Thoracic aorta (tissue), 2 donors: ENCODE results near the gene MAOA. TPM values are rescaled to one million over a fixed set of nuclear protein-coding genes. Genes with fewer than 3 reads are reported as not detected.

Experiments
- ATAC-seq: fragments of 150-250 bp; one replicate; pipeline ENCODE4 v1.8.0; 2017; ENCODE audit warnings: low read depth; ENCODE audit not compliant: insufficient number of reproducible peaks, low FRiP score
- DNase-seq: peaks from one replicate; pipeline ENCODE4 v3.0.0-alpha.2; 2020; ENCODE audit warnings: low spot score
- H3K27ac ChIP-seq, 2 donors: fragments of 200-600 bp; sonication (generic); 1 replicate in 1 of 2; 2 replicates in 1 of 2; pipeline ENCODE4 v1.5.1; 2016; ENCODE audit warnings: mild to moderate bottlenecking in 2 of 2, moderate library complexity in 2 of 2
- H3K27me3 ChIP-seq: fragments of 200-600 bp; sonication (generic); replicated peaks from 2 replicates; pipeline ENCODE4 v1.6.0; 2016; ENCODE audit warnings: mild to moderate bottlenecking; ENCODE audit not compliant: insufficient read depth
- H3K36me3 ChIP-seq: fragments of 200-600 bp; sonication (generic); one replicate; pipeline ENCODE4 v1.5.1; 2016
- H3K4me1 ChIP-seq, 2 donors: fragments of 200-600 bp; sonication (generic); 1 replicate in 1 of 2; 2 replicates in 1 of 2; pipeline versions ENCODE4 v1.5.1 to v1.6.0; 2016; ENCODE audit warnings: low read depth in 2 of 2, mild to moderate bottlenecking in 1 of 2; ENCODE audit not compliant: control insufficient read depth in 1 of 2
- H3K4me3 ChIP-seq: fragments of 200-600 bp; sonication (generic); 2 replicates; pipeline ENCODE4 v1.5.1; 2016; ENCODE audit warnings: mild to moderate bottlenecking
- H3K9me3 ChIP-seq: fragments of 200-600 bp; sonication (generic); 2 replicates; pipeline ENCODE4 v1.5.1; 2016
- total RNA-seq, 2 donors: library from RNA; depleted of rRNA; stranded (reverse); fragments of >200 nt; gene quantifications; one replicate each; pipeline versions ENCODE4 v1.1.0 to v1.2.3, GENCODE V29; 2016
- TF ChIP-seq, protein P1 (sequence below): fragments of 200-600 bp; sonication (generic); IDR thresholded peaks from one replicate; pipeline ENCODE4 v1.5.1; 2019; ENCODE audit warnings: antibody characterized with exemption

MAOA gene
- total RNA-seq, 2 donors from 2014 or later, result 85.1 to 98.2 TPM

DNA sequence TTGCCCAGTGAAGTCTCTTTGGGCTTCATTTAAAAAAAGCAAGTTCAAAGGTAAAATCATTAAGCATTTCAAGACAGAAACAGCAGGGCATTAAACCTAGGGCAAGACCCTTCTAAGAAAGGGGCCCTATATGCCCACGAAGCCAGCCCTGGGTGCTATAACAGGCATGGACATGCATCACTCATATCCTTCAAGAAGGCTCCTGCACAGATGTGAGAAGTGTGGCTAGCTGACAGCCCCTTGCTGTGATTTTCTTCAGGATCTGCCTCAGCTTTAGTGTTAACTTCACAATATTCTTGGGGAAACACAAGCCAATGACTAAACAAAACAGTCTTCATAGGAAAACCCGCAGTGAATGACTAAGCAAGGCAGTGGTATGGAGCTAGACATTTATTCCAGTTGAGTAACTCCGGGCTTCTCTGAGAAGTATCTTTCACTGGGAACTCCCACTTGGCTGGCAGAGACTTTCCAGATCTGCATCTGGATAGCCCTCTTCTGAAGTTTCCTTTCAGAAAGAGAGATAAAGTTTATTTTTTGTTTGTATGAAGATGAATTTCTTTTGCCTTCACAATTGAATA is 11.9 kb upstream of the MAOA start:
- Histone ChIP-seq H3K9me3 (no peaks in the 10 kb centered on the region), H3K4me1 (peaks cover 14 to 18% of the 10 kb centered on the region in 2 donors), H3K4me3 (no peak overlapping the region), H3K27me3 (no peaks in the 10 kb centered on the region), H3K27ac (no peak overlapping the region), H3K36me3 (no peaks in the 10 kb centered on the region)
- no peak for DNase-seq
- no peak for ATAC-seq
- TF ChIP-seq, protein P1, sequence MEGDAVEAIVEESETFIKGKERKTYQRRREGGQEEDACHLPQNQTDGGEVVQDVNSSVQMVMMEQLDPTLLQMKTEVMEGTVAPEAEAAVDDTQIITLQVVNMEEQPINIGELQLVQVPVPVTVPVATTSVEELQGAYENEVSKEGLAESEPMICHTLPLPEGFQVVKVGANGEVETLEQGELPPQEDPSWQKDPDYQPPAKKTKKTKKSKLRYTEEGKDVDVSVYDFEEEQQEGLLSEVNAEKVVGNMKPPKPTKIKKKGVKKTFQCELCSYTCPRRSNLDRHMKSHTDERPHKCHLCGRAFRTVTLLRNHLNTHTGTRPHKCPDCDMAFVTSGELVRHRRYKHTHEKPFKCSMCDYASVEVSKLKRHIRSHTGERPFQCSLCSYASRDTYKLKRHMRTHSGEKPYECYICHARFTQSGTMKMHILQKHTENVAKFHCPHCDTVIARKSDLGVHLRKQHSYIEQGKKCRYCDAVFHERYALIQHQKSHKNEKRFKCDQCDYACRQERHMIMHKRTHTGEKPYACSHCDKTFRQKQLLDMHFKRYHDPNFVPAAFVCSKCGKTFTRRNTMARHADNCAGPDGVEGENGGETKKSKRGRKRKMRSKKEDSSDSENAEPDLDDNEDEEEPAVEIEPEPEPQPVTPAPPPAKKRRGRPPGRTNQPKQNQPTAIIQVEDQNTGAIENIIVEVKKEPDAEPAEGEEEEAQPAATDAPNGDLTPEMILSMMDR, result no peak

DNA sequence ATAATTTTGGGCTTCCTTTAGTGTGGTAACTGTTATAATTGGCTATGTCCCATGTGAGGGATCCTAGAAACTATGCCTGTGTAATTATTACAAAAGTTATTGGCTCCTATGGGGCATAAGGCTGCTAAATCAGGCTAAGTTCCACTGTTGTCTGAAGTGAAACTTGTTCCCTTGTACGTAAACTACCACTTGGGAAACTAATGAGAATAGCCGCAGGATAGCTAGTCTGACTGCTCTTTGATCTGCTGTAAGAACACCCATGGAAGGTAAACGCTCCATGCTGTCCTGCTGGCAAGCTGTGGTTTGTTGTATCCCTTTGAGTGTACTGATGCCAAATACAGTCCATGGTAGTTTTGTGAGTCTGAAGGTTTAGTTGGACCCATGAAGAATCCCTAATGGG is 9.3 kb upstream of the MAOA start:
- H3K27ac ChIP-seq, result no peak overlapping the region
- H3K9me3 ChIP-seq, result no peaks in the 10 kb centered on the region
- H3K36me3 ChIP-seq, result no peaks in the 10 kb centered on the region
- no peak overlapping the region for H3K4me3 ChIP-seq
- ATAC-seq (no peak), DNase-seq (no peak)
- TF ChIP-seq, protein P1, result no peak
- H3K4me1 ChIP-seq, result peaks cover 14 to 18% of the 10 kb centered on the region in 2 donors
- no peaks in the 10 kb centered on the region for H3K27me3 ChIP-seq

DNA sequence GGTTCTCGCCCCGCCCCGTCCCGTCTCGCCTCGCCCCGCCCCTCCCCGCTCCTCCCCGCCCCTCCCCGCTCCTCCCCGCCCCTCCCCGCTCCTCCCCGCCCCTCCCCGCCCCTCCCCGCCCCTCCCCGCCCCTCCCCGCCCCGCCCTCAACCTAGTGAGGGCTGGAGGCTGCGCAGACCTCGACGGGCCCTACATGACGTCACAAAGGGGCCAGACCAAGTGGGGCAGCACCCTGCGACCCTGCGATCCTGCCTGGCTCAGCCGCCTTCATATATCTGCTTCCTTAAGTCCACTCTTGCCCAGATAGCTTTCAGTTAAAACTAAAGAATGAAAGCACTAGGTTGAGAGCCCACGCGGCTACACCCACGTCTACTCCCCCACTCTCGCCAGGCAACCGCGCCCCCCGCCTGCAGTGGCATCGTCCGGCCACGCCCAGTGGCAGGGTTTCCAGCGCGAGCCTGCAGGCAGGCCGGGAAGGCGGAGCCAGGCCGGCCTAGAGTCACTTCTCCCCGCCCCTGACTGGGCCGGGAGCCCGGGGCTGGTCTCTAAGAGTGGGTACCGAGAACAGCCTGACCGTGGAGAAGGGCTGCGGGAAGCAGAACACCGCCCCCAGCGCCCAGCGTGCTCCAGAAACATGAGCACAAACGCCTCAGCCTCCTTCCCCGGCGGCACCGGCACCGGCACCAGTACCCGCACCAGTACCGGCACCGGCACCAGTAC is 1.5 kb upstream of the MAOA start:
- TF ChIP-seq, protein P1, result peak; percentile 29
- peak; percentile 95 for ATAC-seq
- Histone ChIP-seq H3K9me3 (no peaks in the 10 kb centered on the region), H3K4me1 (no peaks in the 10 kb centered on the region), H3K27ac (peak overlapping the region; percentile 87 to 89), H3K36me3 (no peaks in the 10 kb centered on the region), H3K27me3 (no peaks in the 10 kb centered on the region), H3K4me3 (peak overlapping the region; percentile 85)
- DNase-seq, result peak; percentile 62

DNA sequence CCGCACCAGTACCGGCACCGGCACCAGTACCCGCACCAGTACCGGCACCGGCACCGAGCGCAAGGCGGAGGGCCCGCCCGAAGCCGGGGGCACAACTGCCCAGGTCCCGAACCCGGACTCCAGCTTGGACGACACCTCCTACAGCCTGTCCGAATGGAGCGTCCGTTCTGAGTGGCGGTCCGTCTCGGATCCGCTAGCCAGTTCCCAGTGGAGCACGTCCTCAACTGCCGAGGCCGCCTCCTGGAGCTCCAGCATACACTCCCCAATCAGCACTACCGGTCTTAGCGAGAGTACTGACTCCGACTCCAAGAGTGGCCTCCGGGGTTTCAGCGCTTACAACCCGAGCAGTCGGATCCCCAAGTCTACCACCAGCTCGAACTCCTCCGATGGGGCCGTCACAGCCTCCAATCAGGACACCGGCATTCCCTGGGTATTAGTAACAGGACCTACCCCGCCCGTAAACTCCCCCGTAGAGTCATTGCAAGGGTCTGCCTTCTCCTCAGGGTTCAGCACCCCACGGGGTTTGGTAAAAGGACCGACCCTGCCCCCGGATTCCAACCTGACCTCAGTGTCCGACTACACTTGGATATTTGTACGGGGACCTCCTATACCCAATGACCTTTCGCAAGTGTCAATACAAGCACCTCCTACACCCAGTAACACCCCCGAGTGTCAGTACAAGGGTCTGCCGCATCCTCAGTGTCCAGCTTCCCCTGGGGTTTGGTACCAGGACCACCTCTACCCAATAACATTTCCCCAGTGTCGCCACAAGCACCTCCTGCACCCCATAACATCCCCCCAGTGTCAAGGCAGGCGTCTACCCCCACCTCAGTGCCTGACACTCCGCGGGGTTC is 721 bp upstream of the MAOA start:
- no peaks in the 10 kb centered on the region for H3K36me3 ChIP-seq
- H3K4me1 ChIP-seq, result no peaks in the 10 kb centered on the region
- H3K4me3 ChIP-seq, result peak overlapping the region; percentile 85
- TF ChIP-seq, protein P1, result no peak
- no peaks in the 10 kb centered on the region for H3K27me3 ChIP-seq
- DNase-seq (no peak), ATAC-seq (peak; percentile 30)
- no peaks in the 10 kb centered on the region for H3K9me3 ChIP-seq
- peak overlapping the region; percentile 87 to 89 for H3K27ac ChIP-seq

DNA sequence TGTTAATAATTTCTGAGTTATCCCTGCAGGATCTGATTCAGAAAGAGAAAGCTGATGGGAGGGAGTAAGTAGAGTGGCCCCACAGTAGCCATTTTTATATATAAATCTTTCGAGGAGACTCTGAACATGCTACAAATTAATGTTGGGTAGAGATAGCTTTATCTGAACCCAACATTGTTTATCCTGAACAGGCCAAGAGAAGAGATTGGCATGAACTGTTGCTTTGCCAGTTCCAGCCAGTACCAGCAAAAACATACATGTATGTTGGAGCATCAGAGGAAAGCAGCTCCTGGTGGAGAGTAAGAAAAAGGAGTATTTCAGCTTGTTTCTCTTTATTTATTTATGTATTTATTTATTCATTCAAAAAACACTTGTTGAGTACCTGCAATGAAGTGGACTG is 1.6 kb downstream of the MAOA start:
- peaks cover 3 to 12% of the 10 kb centered on the region in 2 donors for H3K4me1 ChIP-seq
- TF ChIP-seq, protein P1, result no peak
- DNase-seq, result no peak
- H3K4me3 ChIP-seq, result peak overlapping the region; percentile 62
- no peaks in the 10 kb centered on the region for H3K9me3 ChIP-seq
- no peaks in the 10 kb centered on the region for H3K36me3 ChIP-seq
- no peaks in the 10 kb centered on the region for H3K27me3 ChIP-seq
- H3K27ac ChIP-seq, result peak overlapping the region; percentile 22 to 44
- no peak for ATAC-seq
